SU-DHL-6 (cell line): ENCODE measurements around the gene APOC4.

ENCODE experiments used
- H2AFZ ChIP-seq: fragments of 200-600 bp; sonication (generic); 2 replicates; pipeline ENCODE4 v1.6.1; 2014; ENCODE audit warnings: low read depth, mild to moderate bottlenecking, moderate library complexity, mixed read lengths, antibody characterized with exemption, low read length; ENCODE audit not compliant: severe bottlenecking
- H3F3A ChIP-seq: fragments of 200-600 bp; shearing (Covaris generic); 2 replicates; pipeline ENCODE4 v1.6.0; 2016; ENCODE audit warnings: antibody characterized with exemption, mild to moderate bottlenecking; ENCODE audit not compliant: insufficient read depth
- H3K27ac ChIP-seq: fragments of 200-600 bp; sonication (generic); 2 replicates; pipeline ENCODE4 v1.5.1; 2016; ENCODE audit warnings: low read depth, mild to moderate bottlenecking, low read length, moderate library complexity, mixed read lengths
- H3K27me3 ChIP-seq: fragments of 200-600 bp; sonication (generic), shearing (Covaris generic); 2 replicates; pipeline ENCODE4 v1.6.0; 2014; ENCODE audit warnings: mild to moderate bottlenecking, low read length
- H3K36me3 ChIP-seq: fragments of 200-600 bp; sonication (generic); 2 replicates; pipeline ENCODE4 v1.6.1; 2014; ENCODE audit warnings: mild to moderate bottlenecking, low read length, mixed read lengths
- H3K4me2 ChIP-seq: fragments of 300-600, 200-600 bp; shearing (Covaris generic), sonication (generic); 2 replicates; pipeline ENCODE4 v1.6.0; 2014; ENCODE audit warnings: low read length, low read depth, mild to moderate bottlenecking; ENCODE audit not compliant: poor library complexity, severe bottlenecking
- H3K4me3 ChIP-seq: fragments of 200-600 bp; sonication (generic); 2 replicates; pipeline ENCODE4 v1.5.1; 2014; ENCODE audit warnings: antibody characterized with exemption, low read length, mild to moderate bottlenecking, mixed read lengths; ENCODE audit not compliant: insufficient read depth, poor library complexity, severe bottlenecking
- H3K79me2 ChIP-seq: fragments of 200-600 bp; sonication (generic); 2 replicates; pipeline ENCODE4 v1.6.1; 2014; ENCODE audit warnings: mild to moderate bottlenecking, low read length, moderate library complexity; ENCODE audit not compliant: insufficient read depth
- H3K9ac ChIP-seq: fragments of 200-600 bp; sonication (generic); 2 replicates; pipeline ENCODE4 v1.7.0; 2014; ENCODE audit warnings: mild to moderate bottlenecking, low read length
- H3K9me2 ChIP-seq: fragments of 200-600 bp; sonication (generic); replicated peaks from 2 replicates; pipeline ENCODE4 v1.6.1; 2014; ENCODE audit warnings: low read length; ENCODE audit not compliant: insufficient read depth
- H3K9me3 ChIP-seq: fragments of 200-600 bp; sonication (generic); 2 replicates; pipeline ENCODE4 v1.6.1; 2014; ENCODE audit warnings: low read length, mixed read lengths; ENCODE audit not compliant: insufficient read depth
- H4K20me1 ChIP-seq: fragments of 200-600 bp; sonication (generic); 2 replicates; pipeline ENCODE4 v1.6.1; 2014; ENCODE audit warnings: low read depth, mild to moderate bottlenecking, antibody characterized with exemption, low read length, moderate library complexity, mixed read lengths
- CTCF ChIP-seq: fragments of 200-600 bp; sonication (generic); IDR thresholded peaks from one replicate; pipeline ENCODE4 v1.5.1; 2017; ENCODE audit warnings: antibody characterized with exemption, mild to moderate bottlenecking, low read length, moderate library complexity; ENCODE audit not compliant: insufficient read depth, poor library complexity, severe bottlenecking
- EZH2phosphoT487 ChIP-seq: fragments of 200-600 bp; sonication (generic), shearing (Covaris generic); conservative IDR thresholded peaks from 2 replicates; pipeline ENCODE4 v1.6.1; 2018; ENCODE audit warnings: mild to moderate bottlenecking, antibody characterized with exemption, low read length, moderate library complexity, mixed read lengths

The APOC4 gene

GRCh38 chr19:44949550-44949949, 7.5 kb downstream of the APOC4 start:
- H3K9me3 ChIP-seq, result no peaks in the 10 kb centered on the region
- no peaks in the 10 kb centered on the region for H4K20me1 ChIP-seq
- no peaks in the 10 kb centered on the region for H3K36me3 ChIP-seq
- H3K9ac ChIP-seq, result no peak overlapping the region
- no peak overlapping the region for H3K4me2 ChIP-seq
- no peak overlapping the region for H3K4me3 ChIP-seq
- peaks cover 4% of the 10 kb centered on the region; the same call in 1 of the 2 replicates for H3F3A ChIP-seq
- H2AFZ ChIP-seq, result no peak overlapping the region
- H3K9me2 ChIP-seq, result no peaks in the 10 kb centered on the region
- TF ChIP-seq EZH2phosphoT487 (no peak), CTCF (no peak)
- peaks cover 5% of the 10 kb centered on the region; the same call in 1 of the 2 replicates for H3K79me2 ChIP-seq
- no peaks in the 10 kb centered on the region for H3K27me3 ChIP-seq
- H3K27ac ChIP-seq, result no peak overlapping the region

GRCh38 chr19:44951179-44952159, 9.4 kb downstream of the APOC4 start:
- Histone ChIP-seq H3K79me2 (peaks cover 21% of the 10 kb centered on the region), H3K27me3 (no peaks in the 10 kb centered on the region), H3F3A (peaks cover 4% of the 10 kb centered on the region; the same call in 1 of the 2 replicates), H3K9ac (no peak overlapping the region), H3K4me3 (no peak overlapping the region), H4K20me1 (no peaks in the 10 kb centered on the region), H3K36me3 (no peaks in the 10 kb centered on the region), H3K27ac (no peak overlapping the region; the same call in 1 of the 2 replicates), H2AFZ (no peak overlapping the region), H3K4me2 (no peak overlapping the region), H3K9me2 (no peaks in the 10 kb centered on the region), H3K9me3 (no peaks in the 10 kb centered on the region)
- TF ChIP-seq EZH2phosphoT487 (no peak), CTCF (peak; percentile 91)

- H3K4me3 ChIP-seq, result peak overlapping the region; percentile 99
- H3F3A ChIP-seq, result peaks cover 10% of the 10 kb centered on the region
- no peaks in the 10 kb centered on the region for H3K9me2 ChIP-seq
- H2AFZ ChIP-seq, result peak overlapping the region; percentile 86
- H3K36me3 ChIP-seq, result no peaks in the 10 kb centered on the region
- H3K27ac ChIP-seq, result peak overlapping the region; percentile 85
- H3K79me2 ChIP-seq, result peaks cover 49% of the 10 kb centered on the region
- H3K9ac ChIP-seq, result peak overlapping the region; percentile 85
- no peaks in the 10 kb centered on the region for H3K27me3 ChIP-seq
- peak overlapping the region; percentile 77 for H3K4me2 ChIP-seq
- H4K20me1 ChIP-seq, result no peaks in the 10 kb centered on the region
- TF ChIP-seq EZH2phosphoT487, result no peak
- no peak for TF ChIP-seq CTCF
- no peaks in the 10 kb centered on the region for H3K9me3 ChIP-seq
Measured at GRCh38 chr19:44954278-44954648, 12.2 kb downstream of the APOC4 start.
